WTC11 (cell line): ENCODE measurements around the gene CAMK2B. TPM values are rescaled to one million over a fixed set of nuclear protein-coding genes. Genes with fewer than 3 reads are reported as not detected.

Experiments used
- ATAC-seq: fragments of 200-7000 bp; cut with Tn5 transposase; 2 replicates; pipeline ENCODE4 v1.10.0; 2021; ENCODE audit warnings: mild to moderate bottlenecking, moderate library complexity
- CTCF ChIA-PET: fragments of 300-600 bp; sonication (Branson Sonifier 250); formaldehyde crosslinking; loops from one replicate; lab custom pipeline; 2021; ENCODE audit warnings: antibody characterized with exemption; lab: Charles Lee
- POLR2A ChIA-PET: fragments of 350-600 bp; sonication (Branson Sonifier 250); formaldehyde crosslinking; loops from one replicate; lab custom pipeline; 2021; ENCODE audit warnings: antibody characterized with exemption; lab: Charles Lee
- DNase-seq: peaks from one replicate; pipeline ENCODE4 v3.0.0; 2021; ENCODE audit warnings: low spot score
- H3K27ac Mint-ChIP-seq: 2 replicates; pipeline ENCODE4 v1.8.0; 2021; ENCODE audit warnings: mixed read lengths
- H3K27me3 Mint-ChIP-seq: 2 replicates; pipeline ENCODE4 v1.8.0; 2021; ENCODE audit warnings: low read depth, mild to moderate bottlenecking, moderate library complexity, mixed read lengths
- H3K36me3 Mint-ChIP-seq: 2 replicates; pipeline ENCODE4 v1.8.0; 2021; ENCODE audit warnings: mixed read lengths
- H3K4me1 Mint-ChIP-seq: 2 replicates; pipeline ENCODE4 v1.8.0; 2022; ENCODE audit warnings: mixed read lengths
- H3K4me3 Mint-ChIP-seq: 2 replicates; pipeline ENCODE4 v1.8.0; 2021; ENCODE audit warnings: mild to moderate bottlenecking, moderate library complexity, mixed read lengths
- H3K9me3 Mint-ChIP-seq: 2 replicates; pipeline ENCODE4 v1.8.0; 2021; ENCODE audit warnings: mixed read lengths
- ATF1 ChIP-seq: sonication (generic); formaldehyde crosslinking; IDR thresholded peaks from 2 replicates; pipeline ENCODE4 v1.8.1; 2023; ENCODE audit warnings: mild to moderate bottlenecking, moderate library complexity, missing genetic modification reagents
- CREB1 ChIP-seq: sonication (generic); formaldehyde crosslinking; IDR thresholded peaks from 2 replicates; pipeline ENCODE4 v1.8.0; 2023; ENCODE audit warnings: mild to moderate bottlenecking, missing genetic modification reagents
- CTCF ChIP-seq: fragments of 200-600 bp; IDR thresholded peaks from 2 replicates; pipeline ENCODE4 v1.8.0; 2022; ENCODE audit warnings: antibody characterized with exemption
- E2F5 ChIP-seq: sonication (generic); formaldehyde crosslinking; IDR thresholded peaks from 2 replicates; pipeline ENCODE4 v1.8.1; 2022; ENCODE audit warnings: mild to moderate bottlenecking, moderate library complexity, missing genetic modification reagents
- GTF2I ChIP-seq: fragments of 250-450 bp; sonication (Bioruptor Pico); conservative IDR thresholded peaks from 2 replicates; pipeline ENCODE4 v1.4.0; 2021; ENCODE audit warnings: mild to moderate bottlenecking
- IRF1 ChIP-seq: sonication (generic); formaldehyde crosslinking; IDR thresholded peaks from 2 replicates; pipeline ENCODE4 v1.8.0; 2023; ENCODE audit warnings: missing genetic modification reagents
- KAT7 ChIP-seq: sonication (generic); formaldehyde crosslinking; IDR thresholded peaks from 2 replicates; pipeline ENCODE4 v1.8.1; 2023; ENCODE audit warnings: missing genetic modification reagents, mild to moderate bottlenecking, borderline replicate concordance
- MAX ChIP-seq: sonication (generic); formaldehyde crosslinking; IDR thresholded peaks from 2 replicates; pipeline ENCODE4 v1.8.0; 2022; ENCODE audit warnings: mild to moderate bottlenecking, missing genetic modification reagents
- ZNF232 ChIP-seq: sonication (generic); formaldehyde crosslinking; IDR thresholded peaks from 2 replicates; pipeline ENCODE4 v1.8.0; 2022; ENCODE audit warnings: mild to moderate bottlenecking, missing genetic modification reagents
- ZNF396 ChIP-seq: fragments of 250-450 bp; sonication (Bioruptor Pico); IDR thresholded peaks from 2 replicates; pipeline ENCODE4 v1.8.0; 2021; ENCODE audit warnings: mild to moderate bottlenecking, moderate library complexity, borderline replicate concordance
- ZNF416 ChIP-seq: fragments of 250-450 bp; sonication (Bioruptor Pico); IDR thresholded peaks from 2 replicates; pipeline ENCODE4 v1.9.0; 2021; ENCODE audit warnings: mild to moderate bottlenecking, inconsistent platforms
- ZNF425 ChIP-seq: fragments of 250-450 bp; sonication (Bioruptor Pico); conservative IDR thresholded peaks from 2 replicates; pipeline ENCODE4 v1.9.0; 2021; ENCODE audit warnings: mild to moderate bottlenecking
- ZNF532 ChIP-seq: fragments of 250-450 bp; sonication (Bioruptor Pico); IDR thresholded peaks from 2 replicates; pipeline ENCODE4 v1.9.0; 2021; ENCODE audit warnings: mild to moderate bottlenecking, borderline replicate concordance
- ZNF671 ChIP-seq: fragments of 250-450 bp; sonication (Bioruptor Pico); IDR thresholded peaks from 2 replicates; pipeline ENCODE4 v1.8.0; 2021; ENCODE audit warnings: mild to moderate bottlenecking
- total RNA-seq: library from RNA; stranded (reverse); gene quantifications from 3 replicates; pipeline ENCODE4 v1.2.3, GENCODE V29; 2021

Gene CAMK2B
- total RNA-seq, 1 experiment from 2014 or later: 0.44 TPM

- no peaks in the 10 kb centered on the region; the same call in 1 of the 2 replicates for H3K27me3 Mint-ChIP-seq
- TF ChIP-seq ZNF232 (CRISPR knock-in tag) (no peak), ATF1 (CRISPR knock-in tag) (no peak), MAX (CRISPR knock-in tag) (no peak), GTF2I (CRISPR knock-in tag) (no peak), ZNF532 (CRISPR knock-in tag) (no peak), CREB1 (no peak), ZNF425 (CRISPR knock-in tag) (no peak), KAT7 (CRISPR knock-in tag) (no peak), IRF1 (CRISPR knock-in tag) (no peak), ZNF396 (no peak), ZNF416 (CRISPR knock-in tag) (no peak), ZNF671 (CRISPR knock-in tag) (no peak), E2F5 (CRISPR knock-in tag) (no peak)
- peaks cover 8% of the 10 kb centered on the region for H3K9me3 Mint-ChIP-seq
- peaks cover 5% of the 10 kb centered on the region for H3K4me1 Mint-ChIP-seq
- H3K27ac Mint-ChIP-seq: no peak overlapping the region
- POLR2A ChIA-PET: no interaction called here
- CTCF ChIA-PET: interaction anchor here (0.8 to 1.3 kb wide), 3 partner anchors 10 to 66 kb away, joined by 3 read pairs; partner anchors contain the start of gene YKT6
- H3K36me3 Mint-ChIP-seq: no peaks in the 10 kb centered on the region
- no peak for DNase-seq
- no peak overlapping the region for H3K4me3 Mint-ChIP-seq
- ATAC-seq: no peak
Measured at GRCh38 chr7:44189993-44190872, 135.2 kb downstream of the CAMK2B start.

- DNase-seq (no peak), ATAC-seq (no peak)
- ChIA-PET POLR2A (no interaction called here), CTCF (interaction anchor here (0.8 to 1.3 kb wide), 3 partner anchors 11 to 66 kb away, joined by 3 read pairs; partner anchors contain the start of gene YKT6)
- no peak within 1 kb of the TSS for H3K4me3 Mint-ChIP-seq
- peak within 1 kb of the TSS; percentile 53; the same call in 1 of the 2 replicates for H3K27ac Mint-ChIP-seq
- no peaks in the 10 kb centered on the region for H3K36me3 Mint-ChIP-seq
- peaks cover 5% of the 10 kb centered on the region for H3K4me1 Mint-ChIP-seq
- no peaks in the 10 kb centered on the region; the same call in 1 of the 2 replicates for H3K27me3 Mint-ChIP-seq
- peaks cover 8% of the 10 kb centered on the region for H3K9me3 Mint-ChIP-seq
- no peak for TF ChIP-seq CTCF
Measured at GRCh38 chr7:44189286-44189992, 136.0 kb downstream of the CAMK2B start, which contains the start of gene GCK. GCK (minus strand) TSS chr7:44189439; CDS start chr7:44188953, 486 bp downstream.
